ENCODE measurements around the gene TMEM139. TPM values are rescaled to one million over a fixed set of nuclear protein-coding genes. Genes with fewer than 3 reads are reported as not detected.

Gene TMEM139
- total and polyA plus RNA-seq, 10 of the 15 experiments (the other 5 are each of a cell fraction or from before 2014, with no cell fraction given): 0.31 TPM; not detected in 9

GRCh38 chr7:143261901-143262300 is 22.9 kb upstream of the TMEM139 start:
- Histone ChIP-seq H3K27ac (ENCODE audit: control insufficient read depth, insufficient read depth) (no peak overlapping the region), H3K9me3 (replicated peaks; ENCODE audit: control insufficient read depth, insufficient read depth, low read length) (no peaks in the 10 kb centered on the region), H3K4me1 (ENCODE audit: control insufficient read depth, insufficient read depth, low read length) (peaks cover 19% of the 10 kb centered on the region), H3K79me2 (ENCODE audit: control insufficient read depth, insufficient read depth, low read length) (peaks cover 15% of the 10 kb centered on the region), H2AFZ (ENCODE audit: control insufficient read depth, low read depth, low read length) (no peak overlapping the region), H4K20me1 (ENCODE audit: control insufficient read depth, insufficient read depth) (no peaks in the 10 kb centered on the region), H3K9ac (ENCODE audit: control insufficient read depth, insufficient read depth, low read length) (no peak overlapping the region), H3K4me3 (no peak overlapping the region), H3K4me2 (ENCODE audit: control insufficient read depth, insufficient read depth) (no peak overlapping the region), H3K36me3 (ENCODE audit: control insufficient read depth in 2 of 2, insufficient read depth in 2 of 2, low read length in 1 of 2) (0 out of 4 replicates have a peak, but pooled peaks cover 0 to 5% of the 10 kb centered on the region in 2 experiments), H3K27me3 (replicated peaks in 1 of 2; ENCODE audit: control insufficient read depth in 2 of 2, insufficient read depth in 2 of 2, low read length in 1 of 2) (no peaks in the 10 kb centered on the region)
- intact Hi-C loops (cut with micrococcal nuclease; ENCODE audit: unreplicated experiment) (loop anchor here (2.0 kb wide), 1 partner anchor 27 kb away; the partner anchor contains the start of gene CASP2), in situ Hi-C loops (cut with MboI) (no loop called here)
- DNase-seq (ENCODE audit: low read depth, low spot score): no peak
- ChIA-PET RAD21 (ENCODE audit: unreplicated experiment) (no interaction called here), CTCF (interaction anchor here (3.5 kb wide), 1 partner anchor 22 kb away, joined by 16 read pairs; no protein-coding TSS in a partner anchor), POLR2A (no interaction called here), SMC1A (ENCODE audit: uncharacterized antibody, unreplicated experiment) (interaction anchor here (1.1 kb wide), 1 partner anchor 28 kb away, joined by 3 read pairs; no protein-coding TSS in a partner anchor)
- FAIRE-seq: no peak
- ATAC-seq: no peak
- no peak for TF ChIP-seq NR2F1 (conservative IDR thresholded peaks at IDR 0.05)
- TF ChIP-seq TCF12 (IDR thresholded peaks at IDR 0.05; ENCODE audit: low read depth, low read length): no peak
- no peak for TF ChIP-seq WRNIP1 (IDR thresholded peaks at IDR 0.05; ENCODE audit: borderline replicate concordance, low read depth, low read length)
- TF ChIP-seq ZNF384 (IDR thresholded peaks at IDR 0.05; ENCODE audit: borderline replicate concordance, low read depth, low read length): no peak
- TF ChIP-seq IRF5 (IDR thresholded peaks at IDR 0.05; ENCODE audit: borderline replicate concordance): no peak
- no peak for TF ChIP-seq SRF (IDR thresholded peaks at IDR 0.05; ENCODE audit: low read depth in 2 of 2, low read length in 2 of 2)
- no peak for TF ChIP-seq BCLAF1 (IDR thresholded peaks at IDR 0.05)
- TF ChIP-seq POU2F2 (IDR thresholded peaks at IDR 0.05; ENCODE audit: borderline replicate concordance, low read depth, low read length): no peak
- WGBS (ENCODE audit: insufficient coverage, insufficient replicate concordance, low lambda C conversion rate, missing lambda C conversion rate): 89% methylated on average over 1 of the region's 1 CpG
- BruUV-seq (replicated peaks): no TSS peak

Data from GM12878 (cell line).